ENCODE results near the gene ASB18.

GRCh38 chr2:236242057-236242495 lies 22.1 kb downstream of the ASB18 start:
- TF ChIP-seq POLR2A (IDR thresholded peaks at IDR 0.05) (no peak), CTCF (IDR thresholded peaks at IDR 0.05) (no peak), POLR2AphosphoS5 (IDR thresholded peaks at IDR 0.05) (no peak), EP300 (IDR thresholded peaks at IDR 0.05; ENCODE audit: low read depth) (no peak)

All from transverse colon (tissue), 4 donors.